GM12874 (cell line): ENCODE data around the gene ZNF213.

Source experiments
- TF ChIP-seq, protein P1 (sequence below): IDR thresholded peaks from 2 replicates; pipeline ENCODE4 v1.5.1; 2011; ENCODE audit warnings: low read depth, mild to moderate bottlenecking, control low read depth, low read length, moderate library complexity; ENCODE audit not compliant: insufficient read depth

The ZNF213 gene

DNA sequence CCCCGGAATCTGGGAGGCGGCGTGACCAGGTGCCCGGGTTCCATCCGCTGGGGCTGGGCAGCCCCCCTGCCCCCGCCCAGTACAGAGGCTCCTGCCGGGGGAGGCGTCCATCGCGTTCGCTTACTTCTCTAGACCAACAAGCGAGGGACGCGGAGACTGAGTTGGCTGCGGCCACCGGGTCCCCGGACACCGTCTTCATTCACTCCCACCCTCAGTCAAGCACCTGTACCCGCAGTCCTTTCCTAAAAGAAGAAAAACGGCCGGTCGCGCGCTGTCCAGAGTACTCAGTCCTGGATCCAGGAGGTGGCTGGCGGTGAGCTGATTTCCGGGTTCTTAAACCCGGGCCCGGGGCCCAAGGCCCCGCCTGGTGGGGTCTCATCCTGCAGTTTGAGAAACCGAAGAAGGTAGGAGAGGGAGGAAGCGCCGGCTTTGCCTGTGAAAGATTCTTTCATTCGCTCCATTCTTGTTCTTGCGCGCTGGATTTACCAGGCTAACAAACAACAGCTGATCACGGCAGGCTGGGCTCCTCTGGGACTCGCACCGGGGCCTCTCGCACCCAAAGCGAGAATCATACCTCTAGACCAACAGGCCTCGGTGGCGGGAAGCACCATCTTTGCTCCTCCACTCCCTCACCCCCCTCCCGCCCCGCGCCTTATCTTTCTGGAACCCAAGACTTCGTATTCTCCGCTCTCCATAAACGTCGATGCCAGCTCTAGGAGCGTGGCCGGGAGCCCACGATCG, 35.8 kb downstream of the ZNF213 start:
- TF ChIP-seq, protein P1, sequence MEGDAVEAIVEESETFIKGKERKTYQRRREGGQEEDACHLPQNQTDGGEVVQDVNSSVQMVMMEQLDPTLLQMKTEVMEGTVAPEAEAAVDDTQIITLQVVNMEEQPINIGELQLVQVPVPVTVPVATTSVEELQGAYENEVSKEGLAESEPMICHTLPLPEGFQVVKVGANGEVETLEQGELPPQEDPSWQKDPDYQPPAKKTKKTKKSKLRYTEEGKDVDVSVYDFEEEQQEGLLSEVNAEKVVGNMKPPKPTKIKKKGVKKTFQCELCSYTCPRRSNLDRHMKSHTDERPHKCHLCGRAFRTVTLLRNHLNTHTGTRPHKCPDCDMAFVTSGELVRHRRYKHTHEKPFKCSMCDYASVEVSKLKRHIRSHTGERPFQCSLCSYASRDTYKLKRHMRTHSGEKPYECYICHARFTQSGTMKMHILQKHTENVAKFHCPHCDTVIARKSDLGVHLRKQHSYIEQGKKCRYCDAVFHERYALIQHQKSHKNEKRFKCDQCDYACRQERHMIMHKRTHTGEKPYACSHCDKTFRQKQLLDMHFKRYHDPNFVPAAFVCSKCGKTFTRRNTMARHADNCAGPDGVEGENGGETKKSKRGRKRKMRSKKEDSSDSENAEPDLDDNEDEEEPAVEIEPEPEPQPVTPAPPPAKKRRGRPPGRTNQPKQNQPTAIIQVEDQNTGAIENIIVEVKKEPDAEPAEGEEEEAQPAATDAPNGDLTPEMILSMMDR, result no peak

DNA sequence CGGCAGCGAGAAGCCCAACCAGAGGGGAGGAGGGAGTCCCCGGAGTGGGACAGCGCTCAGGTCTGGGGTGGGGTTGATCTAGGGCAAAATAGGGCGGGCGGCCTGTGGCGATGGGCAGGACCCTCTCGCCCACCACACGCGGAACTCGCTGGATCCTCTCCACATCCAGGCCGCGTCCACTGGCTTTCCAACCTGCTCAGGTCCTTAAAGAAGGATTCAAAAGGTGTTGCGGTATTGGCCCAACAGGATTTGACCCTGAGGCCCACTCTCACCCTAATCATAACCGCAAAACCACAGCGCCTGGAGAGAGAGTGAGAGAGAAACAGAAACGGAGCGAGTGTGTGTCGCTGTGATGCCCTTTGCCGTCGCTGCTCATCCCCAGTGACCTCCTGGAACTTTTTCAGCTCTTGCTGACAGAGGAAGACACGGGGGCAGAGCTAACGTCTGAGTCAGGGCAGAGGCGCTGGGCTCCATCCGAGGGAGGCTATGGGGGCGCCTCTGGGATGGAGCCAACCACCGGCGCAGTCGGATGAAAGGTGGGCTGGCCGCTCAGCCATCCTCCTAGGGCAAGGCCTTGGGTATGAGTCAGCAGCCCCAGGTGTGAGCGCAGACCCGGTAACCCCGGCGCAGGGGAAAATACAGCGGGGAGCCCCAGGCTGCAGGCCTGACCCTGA, 36.5 kb downstream of the ZNF213 start:
- TF ChIP-seq, protein P1, result no peak

DNA sequence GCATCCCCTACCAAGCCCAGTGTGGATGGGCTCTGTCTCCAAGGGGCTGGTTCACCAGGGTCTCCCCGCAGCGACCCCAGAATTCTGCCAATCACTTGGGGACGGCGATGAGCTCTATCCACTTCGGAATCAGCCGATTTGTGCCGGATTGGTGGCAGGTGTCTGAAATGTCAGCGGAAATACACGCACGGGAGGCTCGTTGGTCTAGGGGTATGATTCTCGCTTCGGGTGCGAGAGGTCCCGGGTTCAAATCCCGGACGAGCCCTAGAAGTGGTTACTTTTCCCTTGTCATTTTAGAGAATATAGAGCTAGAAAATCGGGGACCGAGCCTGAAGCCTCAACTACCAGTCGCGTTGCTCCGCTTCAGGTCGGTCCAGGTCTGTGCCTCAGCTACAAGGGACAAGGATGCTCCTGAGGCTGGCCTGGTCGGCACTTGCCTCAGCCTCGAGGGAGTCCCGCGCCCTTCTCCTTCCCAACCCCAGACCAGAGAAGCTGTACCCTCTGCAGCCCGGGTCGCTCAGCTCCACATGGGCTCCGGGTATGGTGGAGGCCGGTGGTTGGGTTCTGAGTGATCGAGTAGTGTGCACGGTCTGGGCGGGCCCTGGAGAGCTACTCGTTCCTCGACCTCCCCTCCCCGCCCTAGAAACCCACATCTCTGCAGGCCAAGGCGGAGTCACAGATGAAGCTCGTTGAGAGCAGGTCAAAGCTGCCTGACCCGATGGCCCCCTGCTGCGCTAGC, 37.2 kb downstream of the ZNF213 start:
- TF ChIP-seq, protein P1, result no peak

DNA sequence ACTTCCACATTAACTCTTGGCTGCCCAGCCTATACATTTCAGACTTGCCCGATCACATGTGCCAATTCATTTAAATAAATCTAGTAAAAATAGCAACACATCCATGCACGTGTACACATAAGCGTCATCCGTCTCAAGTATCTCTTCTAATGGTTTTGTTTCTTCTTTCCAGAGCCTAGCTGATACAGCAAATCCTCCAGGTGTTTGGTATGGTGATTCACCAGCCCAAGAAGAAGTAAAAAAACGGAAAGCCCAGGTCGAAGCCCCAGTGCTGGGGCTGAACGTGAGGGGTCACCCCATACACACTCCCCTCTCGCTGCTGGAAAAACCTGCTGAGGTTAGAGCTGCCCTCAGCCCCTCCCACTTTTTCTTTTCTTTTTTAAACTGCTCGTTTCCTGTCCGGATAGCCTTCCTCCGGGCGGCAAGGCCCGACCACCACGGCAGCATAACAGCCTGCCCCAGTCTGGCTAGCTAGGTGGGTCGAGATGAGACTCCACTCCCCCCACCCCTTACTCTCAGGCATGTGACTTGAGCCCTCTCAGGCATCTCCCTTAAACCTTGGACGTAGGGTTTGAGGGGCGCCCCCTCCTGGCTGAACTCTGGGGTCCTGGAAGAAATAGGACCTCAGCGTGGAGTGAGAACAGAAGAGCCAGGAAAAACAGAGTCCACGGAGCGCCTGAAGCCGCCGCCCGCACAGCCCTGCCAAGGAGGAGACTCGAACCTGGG, 39.2 kb downstream of the ZNF213 start:
- TF ChIP-seq, protein P1, result peak; percentile 62

DNA sequence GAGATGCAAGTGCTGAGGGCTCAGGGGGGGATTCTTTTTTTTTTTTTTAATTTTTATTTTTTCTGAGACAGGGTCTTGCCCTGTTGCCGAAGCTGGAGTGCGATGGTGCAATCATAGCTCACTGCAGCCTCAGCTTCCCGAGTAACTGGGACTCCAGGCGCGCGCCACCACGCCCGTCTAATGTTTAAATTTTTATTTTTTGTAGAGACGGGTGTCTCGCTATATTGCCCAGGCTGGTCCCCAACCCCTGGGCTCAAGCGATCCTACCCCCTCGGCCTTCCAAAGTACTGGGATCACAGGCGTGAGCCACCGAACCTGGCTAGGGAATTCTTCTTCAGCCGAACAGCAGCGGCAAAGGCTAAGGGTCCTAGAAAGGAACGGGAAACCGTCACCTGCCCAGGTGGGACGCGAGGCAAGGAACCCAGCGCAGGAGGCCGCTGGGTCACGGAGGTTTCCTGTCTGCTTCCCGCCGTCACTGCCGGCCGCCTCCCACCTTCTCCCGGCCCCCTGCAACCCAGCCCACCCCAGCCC, 39.9 kb downstream of the ZNF213 start:
- TF ChIP-seq, protein P1, result no peak

DNA sequence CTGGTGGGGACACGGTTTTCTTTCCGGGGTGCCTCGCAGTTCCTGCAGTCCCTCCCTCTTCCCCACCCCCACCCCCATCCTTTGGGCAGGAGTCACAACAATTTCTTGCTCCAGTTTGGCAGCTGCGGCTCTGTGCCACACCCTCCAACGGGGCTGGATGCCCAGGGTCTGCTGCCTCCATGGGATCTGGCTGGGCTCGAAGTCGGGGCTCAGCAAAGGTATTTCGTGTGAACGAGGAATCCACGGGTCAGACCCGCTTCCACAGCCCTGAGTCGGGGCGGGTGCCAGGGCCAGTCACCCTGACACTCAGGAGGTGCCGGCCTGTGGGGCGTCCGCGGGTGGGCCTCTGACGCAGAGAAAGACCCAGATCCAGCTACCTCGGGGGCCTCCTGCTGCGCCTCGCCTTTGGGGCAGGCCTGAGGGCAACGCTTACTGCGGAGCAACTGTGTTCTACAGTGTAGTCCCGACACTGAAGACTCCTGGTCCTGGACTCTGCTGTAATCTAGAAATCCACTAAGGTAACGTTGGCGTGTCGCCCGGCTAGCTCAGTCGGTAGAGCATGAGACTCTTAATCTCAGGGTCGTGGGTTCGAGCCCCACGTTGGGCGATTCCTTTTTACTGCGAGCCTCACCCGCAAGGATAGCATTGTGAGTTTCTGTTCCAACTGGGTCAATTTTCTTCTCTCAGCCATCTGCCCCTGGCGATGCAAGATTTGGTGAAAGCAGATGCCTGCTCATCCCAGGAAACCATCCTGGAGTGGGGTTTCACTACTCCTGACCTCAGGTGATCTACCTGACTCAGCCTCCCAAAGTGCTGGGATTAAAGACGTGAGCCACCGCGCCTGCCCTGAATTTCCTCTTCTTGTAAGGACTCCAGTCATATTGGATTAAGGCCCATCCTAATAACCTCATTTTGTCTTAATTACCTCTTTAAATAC, 40.6 kb downstream of the ZNF213 start:
- TF ChIP-seq, protein P1, result no peak
